Keratinocyte (primary cell): ENCODE data around the gene KRT84. TPM values are rescaled to one million over a fixed set of nuclear protein-coding genes. Genes with fewer than 3 reads are reported as not detected.

ENCODE experiments used
- DNase-seq: peaks from one replicate; pipeline ENCODE4 v3.0.0-alpha.2; 2011; ENCODE audit warnings: low read depth, missing footprints, low spot score
- FAIRE-seq: peaks from 2 replicates; lab custom pipeline; 2011; peaks lifted over from hg19 to GRCh38; lab: Jason Lieb, UNC
- H2AFZ ChIP-seq: 2 replicates; pipeline ENCODE4 v1.6.0; 2012; ENCODE audit warnings: low read length, control low read depth, inconsistent platforms; ENCODE audit not compliant: control insufficient read depth
- H3K27ac ChIP-seq: 2 replicates; pipeline ENCODE4 v1.5.1; 2011; ENCODE audit warnings: low read length; ENCODE audit not compliant: control insufficient read depth, insufficient read depth
- H3K27me3 ChIP-seq: 3 replicates; pipeline ENCODE4 v1.6.0; 2011; ENCODE audit warnings: low read length; ENCODE audit not compliant: control insufficient read depth, insufficient read depth; ENCODE audit errors: extremely low read depth
- H3K36me3 ChIP-seq, 2 experiments: 2 replicates in 1 of 2; 3 replicates in 1 of 2; pipeline ENCODE4 v1.5.1; 2011; ENCODE audit warnings: low read length in 2 of 2, mild to moderate bottlenecking in 1 of 2; ENCODE audit not compliant: control insufficient read depth in 2 of 2, insufficient read depth in 2 of 2; ENCODE audit errors: extremely low read depth in 1 of 2
- H3K4me1 ChIP-seq: 3 replicates; pipeline ENCODE4 v1.5.1; 2011; ENCODE audit warnings: low read length; ENCODE audit not compliant: control insufficient read depth, insufficient read depth; ENCODE audit errors: extremely low read depth
- H3K4me2 ChIP-seq: 3 replicates; pipeline ENCODE4 v1.6.0; 2011; ENCODE audit warnings: low read depth, low read length; ENCODE audit not compliant: control insufficient read depth, insufficient read depth; ENCODE audit errors: extremely low read depth
- H3K4me3 ChIP-seq, 3 experiments: fragments of 200-600 bp in 1 of 3; sonication (generic) in 1 of 3; 2 replicates in 2 of 3; 3 replicates in 1 of 3; pipeline ENCODE4 v1.5.1; 2011 to 2016; ENCODE audit warnings: low read length in 3 of 3, mild to moderate bottlenecking in 3 of 3, control low read depth in 2 of 3, inconsistent platforms in 1 of 3, low read depth in 1 of 3, mixed read lengths in 1 of 3, mixed run types in 1 of 3, moderate library complexity in 1 of 3; ENCODE audit not compliant: control insufficient read depth in 2 of 3, insufficient read depth in 2 of 3; ENCODE audit errors: extremely low read depth in 1 of 3
- H3K79me2 ChIP-seq: 2 replicates; pipeline ENCODE4 v1.6.0; 2012; ENCODE audit warnings: low read length; ENCODE audit not compliant: control insufficient read depth, insufficient read depth
- H3K9ac ChIP-seq: 3 replicates; pipeline ENCODE4 v1.6.0; 2011; ENCODE audit warnings: low read length; ENCODE audit not compliant: control insufficient read depth, insufficient read depth; ENCODE audit errors: extremely low read depth
- H3K9me1 ChIP-seq: 3 replicates; pipeline ENCODE4 v1.6.0; 2011; ENCODE audit warnings: low read length; ENCODE audit not compliant: control insufficient read depth, insufficient read depth; ENCODE audit errors: extremely low read depth
- H3K9me3 ChIP-seq: 2 replicates; pipeline ENCODE4 v1.5.1; 2012; ENCODE audit warnings: low read depth, low read length; ENCODE audit not compliant: control insufficient read depth
- H4K20me1 ChIP-seq: 3 replicates; pipeline ENCODE4 v1.6.0; 2011; ENCODE audit warnings: low read length; ENCODE audit not compliant: control insufficient read depth, insufficient read depth; ENCODE audit errors: extremely low read depth
- EZH2 ChIP-seq: IDR thresholded peaks from one replicate; pipeline ENCODE4 v1.6.1; 2012; ENCODE audit warnings: inconsistent platforms, mild to moderate bottlenecking, low read length, moderate library complexity
- dilution Hi-C: fragments of 300-500 bp; cut with MboI; formaldehyde crosslinking; loops from one replicate; pipeline ENCODE4 v1.7.0; 2020; ENCODE audit warnings: low sequenced_read_pairs; ENCODE audit not compliant: extremely low pct_ligation_motif_present
- polyA plus RNA-seq, 5 experiments: library from polyadenylated mRNA; depleted of rRNA in 3 of 5; stranded (reverse) in 3 of 5; stranded (forward) in 1 of 5; unstranded in 1 of 5; fragments of >200 nt; gene quantifications; 1 replicate in 1 of 5; 2 replicates in 3 of 5; 3 replicates in 1 of 5; pipeline versions ENCODE4 v1.2.1 to v1.2.3, GENCODE V29; 2011 to 2012; ENCODE audit warnings: missing spikeins in 2 of 5, low read depth in 1 of 5, low replicate concordance in 1 of 5
- TF ChIP-seq, protein P1 (sequence below), 3 experiments: IDR thresholded peaks in 1 of 3; conservative IDR thresholded peaks in 1 of 3; optimal IDR thresholded peaks in 1 of 3; 2 replicates in 2 of 3; 3 replicates in 1 of 3; pipeline versions ENCODE3 to v1.5.1; 2011; ENCODE audit warnings: low read length in 3 of 3, mild to moderate bottlenecking in 3 of 3, moderate library complexity in 2 of 3, control low read depth in 1 of 3, inconsistent platforms in 1 of 3; ENCODE audit not compliant: insufficient read depth in 2 of 3; ENCODE audit errors: extremely low read depth in 1 of 3

The KRT84 gene
- polyA plus RNA-seq, 1 donor (not counting 4 experiments of a cell fraction or from before 2014, with no cell fraction given) = 0.10 TPM

DNA sequence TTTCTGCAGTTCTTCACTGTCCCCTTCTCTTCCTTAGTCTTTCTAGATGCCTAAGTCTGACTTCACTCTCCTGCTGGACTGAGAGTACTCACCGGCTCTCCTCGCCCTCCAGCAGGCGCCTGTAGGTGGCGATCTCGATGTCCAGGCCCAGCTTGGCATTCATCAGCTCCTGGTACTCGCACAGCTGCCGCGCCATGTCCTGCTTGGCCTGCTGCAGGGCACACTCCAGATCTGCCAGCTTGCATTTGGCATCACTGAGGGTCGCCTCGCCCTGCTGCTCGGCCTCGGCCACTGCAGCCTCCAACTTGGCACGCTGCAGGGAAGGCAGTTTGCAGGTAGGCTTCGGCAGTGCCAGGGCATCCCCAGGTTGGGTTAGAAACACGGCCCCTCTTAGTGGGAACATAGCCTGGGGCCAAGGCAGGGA lies 5.2 kb downstream of the KRT84 start:
- DNase-seq (no peak), FAIRE-seq (peak; percentile 32)
- Histone ChIP-seq H3K9me3 (no peaks in the 10 kb centered on the region), H3K27ac (no peak overlapping the region), H3K36me3 (no peaks in the 10 kb centered on the region), H3K4me1 (no peaks in the 10 kb centered on the region), H2AFZ (no peak overlapping the region), H3K9ac (no peak overlapping the region), H3K27me3 (no peaks in the 10 kb centered on the region), H3K79me2 (no peaks in the 10 kb centered on the region), H3K4me2 (no peak overlapping the region), H4K20me1 (no peaks in the 10 kb centered on the region), H3K9me1 (no peaks in the 10 kb centered on the region), H3K4me3 (no peak overlapping the region)
- dilution Hi-C loops = no loop called here
- TF ChIP-seq EZH2 = no peak
- TF ChIP-seq, protein P1, sequence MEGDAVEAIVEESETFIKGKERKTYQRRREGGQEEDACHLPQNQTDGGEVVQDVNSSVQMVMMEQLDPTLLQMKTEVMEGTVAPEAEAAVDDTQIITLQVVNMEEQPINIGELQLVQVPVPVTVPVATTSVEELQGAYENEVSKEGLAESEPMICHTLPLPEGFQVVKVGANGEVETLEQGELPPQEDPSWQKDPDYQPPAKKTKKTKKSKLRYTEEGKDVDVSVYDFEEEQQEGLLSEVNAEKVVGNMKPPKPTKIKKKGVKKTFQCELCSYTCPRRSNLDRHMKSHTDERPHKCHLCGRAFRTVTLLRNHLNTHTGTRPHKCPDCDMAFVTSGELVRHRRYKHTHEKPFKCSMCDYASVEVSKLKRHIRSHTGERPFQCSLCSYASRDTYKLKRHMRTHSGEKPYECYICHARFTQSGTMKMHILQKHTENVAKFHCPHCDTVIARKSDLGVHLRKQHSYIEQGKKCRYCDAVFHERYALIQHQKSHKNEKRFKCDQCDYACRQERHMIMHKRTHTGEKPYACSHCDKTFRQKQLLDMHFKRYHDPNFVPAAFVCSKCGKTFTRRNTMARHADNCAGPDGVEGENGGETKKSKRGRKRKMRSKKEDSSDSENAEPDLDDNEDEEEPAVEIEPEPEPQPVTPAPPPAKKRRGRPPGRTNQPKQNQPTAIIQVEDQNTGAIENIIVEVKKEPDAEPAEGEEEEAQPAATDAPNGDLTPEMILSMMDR (optimal IDR thresholded peaks at IDR 0.05 in 1 of 3, IDR thresholded peaks at IDR 0.05 in 1 of 3, conservative IDR thresholded peaks at IDR 0.05 in 1 of 3; ENCODE audit: extremely low read depth in 1 of 3, insufficient read depth in 2 of 3, low read length in 3 of 3) = peak; percentile 75 to 86 (median 78)

DNA sequence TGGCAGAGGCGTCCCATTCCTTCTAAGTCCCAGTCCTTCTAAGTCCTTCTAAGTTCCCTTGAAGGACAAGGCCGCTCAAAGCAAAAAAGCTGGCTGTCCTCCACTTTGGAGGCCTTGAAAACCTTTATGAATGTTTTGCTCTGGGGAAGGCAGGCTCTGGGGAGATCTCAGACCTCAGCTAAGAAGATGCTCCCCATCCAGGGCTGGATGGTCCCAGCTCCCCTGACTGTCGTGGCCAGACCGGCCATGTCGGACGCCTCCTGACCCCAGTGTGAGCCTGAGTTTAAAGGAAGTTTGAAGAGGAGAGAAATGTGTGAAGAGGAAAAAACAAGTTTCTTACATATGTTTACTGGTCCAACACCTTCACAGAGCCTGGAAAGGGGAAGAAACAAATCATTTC lies 5.9 kb downstream of the KRT84 start:
- Histone ChIP-seq H4K20me1 (no peaks in the 10 kb centered on the region), H2AFZ (no peak overlapping the region), H3K9me1 (no peaks in the 10 kb centered on the region), H3K27me3 (no peaks in the 10 kb centered on the region), H3K79me2 (no peaks in the 10 kb centered on the region), H3K4me3 (no peak overlapping the region), H3K4me1 (no peaks in the 10 kb centered on the region), H3K4me2 (no peak overlapping the region), H3K36me3 (no peaks in the 10 kb centered on the region), H3K9ac (no peak overlapping the region), H3K27ac (no peak overlapping the region), H3K9me3 (no peaks in the 10 kb centered on the region)
- TF ChIP-seq, protein P1 (optimal IDR thresholded peaks at IDR 0.05 in 1 of 3, IDR thresholded peaks at IDR 0.05 in 1 of 3, conservative IDR thresholded peaks at IDR 0.05 in 1 of 3; ENCODE audit: extremely low read depth in 1 of 3, insufficient read depth in 2 of 3, low read length in 3 of 3) = no peak
- TF ChIP-seq EZH2 = no peak
- FAIRE-seq (no peak), DNase-seq (no peak)
- dilution Hi-C loops = no loop called here
